ENCODE data around the gene HTR3C.
"Not testable (repeated sequence)": the region's sequence is repeated elsewhere in the genome, so short reads cannot be mapped to it uniquely, and the experiment has no call there.

The HTR3C gene

GRCh38 chr3:184052767-184053166 lies at the start of gene HTR3C:
TSS of gene HTR3C (plus strand) at chr3:184053047. CDS start at chr3:184053081, 34 bp downstream.
- Histone ChIP-seq H3K27me3 (ENCODE audit: control insufficient read depth, insufficient read depth, low read length) (no peaks in the 10 kb centered on the region), H3K4me3 (ENCODE audit: low read length) (no peak within 1 kb of the TSS), H3K9ac (ENCODE audit: low read length) (no peak within 1 kb of the TSS), H3K36me3 (ENCODE audit: control insufficient read depth, insufficient read depth, low read length) (no peaks in the 10 kb centered on the region), H3K4me1 (ENCODE audit: control insufficient read depth, insufficient read depth, low read length) (no peaks in the 10 kb centered on the region), H3K27ac (ENCODE audit: low read depth, low read length) (no peak within 1 kb of the TSS)

- H3K27ac ChIP-seq (ENCODE audit: low read depth, low read length) = no peak overlapping the region
- H3K4me3 ChIP-seq (ENCODE audit: low read length) = no peak overlapping the region
- H3K4me1 ChIP-seq (ENCODE audit: control insufficient read depth, insufficient read depth, low read length) = no peaks in the 10 kb centered on the region
- no peaks in the 10 kb centered on the region for H3K36me3 ChIP-seq (ENCODE audit: control insufficient read depth, insufficient read depth, low read length)
- no peaks in the 10 kb centered on the region for H3K27me3 ChIP-seq (ENCODE audit: control insufficient read depth, insufficient read depth, low read length)
- H3K9ac ChIP-seq (ENCODE audit: low read length) = no peak overlapping the region
These were observed 49.5 kb upstream of the HTR3C start for GRCh38 chr3:184003187-184003967.

- Histone ChIP-seq H3K27ac (ENCODE audit: low read depth, low read length) (no peak overlapping the region), H3K9ac (ENCODE audit: low read length) (no peak overlapping the region), H3K4me1 (ENCODE audit: control insufficient read depth, insufficient read depth, low read length) (no peaks in the 10 kb centered on the region)
These were observed 48.4 kb upstream of the HTR3C start for GRCh38 chr3:184004476-184004875.

GRCh38 chr3:184005941-184006507 lies 46.8 kb upstream of the HTR3C start:
- Histone ChIP-seq H3K9ac (ENCODE audit: low read length) (no peak overlapping the region), H3K27me3 (ENCODE audit: control insufficient read depth, insufficient read depth, low read length) (no peaks in the 10 kb centered on the region), H3K27ac (ENCODE audit: low read depth, low read length) (no peak overlapping the region), H3K4me1 (ENCODE audit: control insufficient read depth, insufficient read depth, low read length) (no peaks in the 10 kb centered on the region), H3K4me3 (ENCODE audit: low read length) (no peak overlapping the region), H3K36me3 (ENCODE audit: control insufficient read depth, insufficient read depth, low read length) (no peaks in the 10 kb centered on the region)

More at GRCh38 chr3:184004476-184004875, 48.4 kb upstream of the HTR3C start:
- Histone ChIP-seq H3K27me3 (ENCODE audit: control insufficient read depth, insufficient read depth, low read length) (no peaks in the 10 kb centered on the region), H3K36me3 (ENCODE audit: control insufficient read depth, insufficient read depth, low read length) (no peaks in the 10 kb centered on the region), H3K4me3 (ENCODE audit: low read length) (no peak overlapping the region)

GRCh38 chr3:184007143-184007813 lies 45.6 kb upstream of the HTR3C start:
- not testable (repeated sequence) for H3K4me1 ChIP-seq (ENCODE audit: control insufficient read depth, insufficient read depth, low read length); H3K9ac ChIP-seq (ENCODE audit: low read length); H3K27ac ChIP-seq (ENCODE audit: low read depth, low read length); H3K36me3 ChIP-seq (ENCODE audit: control insufficient read depth, insufficient read depth, low read length); H3K4me3 ChIP-seq (ENCODE audit: low read length); H3K27me3 ChIP-seq (ENCODE audit: control insufficient read depth, insufficient read depth, low read length)

- Histone ChIP-seq H3K36me3 (ENCODE audit: control insufficient read depth, insufficient read depth, low read length) (peaks cover 4% of the 10 kb centered on the region), H3K9ac (ENCODE audit: low read length) (no peak overlapping the region), H3K4me3 (ENCODE audit: low read length) (no peak overlapping the region), H3K4me1 (ENCODE audit: control insufficient read depth, insufficient read depth, low read length) (no peaks in the 10 kb centered on the region), H3K27ac (ENCODE audit: low read depth, low read length) (no peak overlapping the region), H3K27me3 (ENCODE audit: control insufficient read depth, insufficient read depth, low read length) (no peaks in the 10 kb centered on the region)
These were observed 44.7 kb upstream of the HTR3C start for GRCh38 chr3:184008161-184008560.

- Histone ChIP-seq H3K4me3 (ENCODE audit: low read length) (no peak overlapping the region), H3K4me1 (ENCODE audit: control insufficient read depth, insufficient read depth, low read length) (peaks cover 7% of the 10 kb centered on the region), H3K27me3 (ENCODE audit: control insufficient read depth, insufficient read depth, low read length) (no peaks in the 10 kb centered on the region), H3K27ac (ENCODE audit: low read depth, low read length) (no peak overlapping the region), H3K36me3 (ENCODE audit: control insufficient read depth, insufficient read depth, low read length) (peaks cover 4% of the 10 kb centered on the region), H3K9ac (ENCODE audit: low read length) (no peak overlapping the region)
These were observed 41.5 kb upstream of the HTR3C start for GRCh38 chr3:184011230-184011876.

- H3K36me3 ChIP-seq (ENCODE audit: control insufficient read depth, insufficient read depth, low read length) = peaks cover 4% of the 10 kb centered on the region
- no peaks in the 10 kb centered on the region for H3K27me3 ChIP-seq (ENCODE audit: control insufficient read depth, insufficient read depth, low read length)
- no peak overlapping the region for H3K4me3 ChIP-seq (ENCODE audit: low read length)
- H3K27ac ChIP-seq (ENCODE audit: low read depth, low read length) = no peak overlapping the region
- peaks cover 10% of the 10 kb centered on the region for H3K4me1 ChIP-seq (ENCODE audit: control insufficient read depth, insufficient read depth, low read length)
- H3K9ac ChIP-seq (ENCODE audit: low read length) = no peak overlapping the region
These were observed 40.6 kb upstream of the HTR3C start for GRCh38 chr3:184011937-184012889.

GRCh38 chr3:184015381-184016019 lies 37.3 kb upstream of the HTR3C start:
- H3K27me3 ChIP-seq (ENCODE audit: control insufficient read depth, insufficient read depth, low read length) = no peaks in the 10 kb centered on the region
- peaks cover 4% of the 10 kb centered on the region for H3K36me3 ChIP-seq (ENCODE audit: control insufficient read depth, insufficient read depth, low read length)
- peaks cover 10% of the 10 kb centered on the region for H3K4me1 ChIP-seq (ENCODE audit: control insufficient read depth, insufficient read depth, low read length)
- no peak overlapping the region for H3K9ac ChIP-seq (ENCODE audit: low read length)
- no peak overlapping the region for H3K4me3 ChIP-seq (ENCODE audit: low read length)
- H3K27ac ChIP-seq (ENCODE audit: low read depth, low read length) = no peak overlapping the region

- Histone ChIP-seq H3K4me1 (ENCODE audit: control insufficient read depth, insufficient read depth, low read length) (peaks cover 10% of the 10 kb centered on the region), H3K36me3 (ENCODE audit: control insufficient read depth, insufficient read depth, low read length) (peaks cover 3% of the 10 kb centered on the region), H3K27ac (ENCODE audit: low read depth, low read length) (no peak overlapping the region), H3K4me3 (ENCODE audit: low read length) (peak overlapping the region; percentile 24), H3K27me3 (ENCODE audit: control insufficient read depth, insufficient read depth, low read length) (no peaks in the 10 kb centered on the region), H3K9ac (ENCODE audit: low read length) (no peak overlapping the region)
These were observed 36.7 kb upstream of the HTR3C start for GRCh38 chr3:184016169-184016570.

Data from rectal smooth muscle tissue (tissue), 1 donor.